Colonic mucosa (tissue), 4 donors: ENCODE results near the gene MATN4. TPM values are rescaled to one million over a fixed set of nuclear protein-coding genes. Genes with fewer than 3 reads are reported as not detected.

ENCODE experiments used
- DNase-seq: peaks from one replicate; pipeline ENCODE4 v3.0.0-alpha.2; 2020
- H3K27ac ChIP-seq: fragments of 200-600 bp; one replicate; pipeline ENCODE4 v1.8.0; 2021
- H3K27me3 ChIP-seq: fragments of 200-600 bp; one replicate; pipeline ENCODE4 v1.8.0; 2021
- H3K36me3 ChIP-seq: fragments of 200-600 bp; one replicate; pipeline ENCODE4 v1.8.0; 2021
- H3K4me1 ChIP-seq: fragments of 200-600 bp; one replicate; pipeline ENCODE4 v1.8.0; 2021; ENCODE audit warnings: mild to moderate bottlenecking
- H3K4me3 ChIP-seq: fragments of 200-600 bp; one replicate; pipeline ENCODE4 v1.8.0; 2021
- H3K9ac ChIP-seq, 2 donors: one replicate each; pipeline ENCODE4 v1.7.0; 2013; ENCODE audit warnings: control low read depth in 2 of 2, low read depth in 2 of 2, low read length in 2 of 2
- H3K9me3 ChIP-seq: fragments of 200-600 bp; one replicate; pipeline ENCODE4 v1.8.0; 2021
- CTCF ChIP-seq: fragments of 200-600 bp; IDR thresholded peaks from one replicate; pipeline ENCODE4 v1.8.0; 2022; ENCODE audit warnings: antibody characterized with exemption, mild to moderate bottlenecking
- intact Hi-C: fragments of 100-400 bp; cut with DNase I; formaldehyde crosslinking; loops from one replicate; pipeline ENCODE4 v1.14.1; 2022
- total RNA-seq, 2 donors: library from RNA; stranded (reverse); fragmentation: NEBNext Ultra II Directional in 1 of 2; extraction: Animal tissue kit (Norgen Biotek cat#: 25700) in 1 of 2; gene quantifications; one replicate each; pipeline ENCODE4 v1.2.1, GENCODE V29; 2021
- donor health status: healthy.
- donor health status: DM: no; HTN: no; CAD: no.
- donor health status: DM: no; HTN: no; CAD: no.

Gene MATN4
- total RNA-seq, 2 donors from 2014 or later = 0.47 TPM; not detected in 1

DNA sequence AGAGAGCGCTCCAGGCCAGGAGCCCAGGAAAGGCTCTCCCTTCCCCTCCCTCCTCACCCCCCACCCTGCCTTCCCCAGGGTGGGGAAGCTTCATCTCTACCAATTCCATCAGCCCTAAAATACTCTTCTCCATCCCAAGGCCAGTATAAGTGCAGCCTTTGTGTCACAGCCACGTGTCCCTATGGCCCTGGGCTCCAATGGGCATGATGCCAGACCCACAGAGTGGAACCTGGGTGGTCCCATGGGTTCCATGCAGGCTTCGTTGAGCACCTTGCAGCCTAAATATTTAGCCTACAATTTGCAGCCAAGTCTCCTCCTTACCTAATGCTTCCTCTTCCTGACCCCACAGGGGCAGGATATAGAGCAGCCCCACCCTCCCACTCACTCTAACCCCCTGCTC, 976 bp upstream of the MATN4 start:
- Histone ChIP-seq H3K9me3 (no peaks in the 10 kb centered on the region), H3K9ac (no peak overlapping the region), H3K4me1 (no peaks in the 10 kb centered on the region), H3K27me3 (peaks cover 17% of the 10 kb centered on the region), H3K27ac (no peak overlapping the region), H3K4me3 (no peak overlapping the region), H3K36me3 (no peaks in the 10 kb centered on the region)
- TF ChIP-seq CTCF = no peak
- no peak for DNase-seq
- intact Hi-C loops = no loop called here

DNA sequence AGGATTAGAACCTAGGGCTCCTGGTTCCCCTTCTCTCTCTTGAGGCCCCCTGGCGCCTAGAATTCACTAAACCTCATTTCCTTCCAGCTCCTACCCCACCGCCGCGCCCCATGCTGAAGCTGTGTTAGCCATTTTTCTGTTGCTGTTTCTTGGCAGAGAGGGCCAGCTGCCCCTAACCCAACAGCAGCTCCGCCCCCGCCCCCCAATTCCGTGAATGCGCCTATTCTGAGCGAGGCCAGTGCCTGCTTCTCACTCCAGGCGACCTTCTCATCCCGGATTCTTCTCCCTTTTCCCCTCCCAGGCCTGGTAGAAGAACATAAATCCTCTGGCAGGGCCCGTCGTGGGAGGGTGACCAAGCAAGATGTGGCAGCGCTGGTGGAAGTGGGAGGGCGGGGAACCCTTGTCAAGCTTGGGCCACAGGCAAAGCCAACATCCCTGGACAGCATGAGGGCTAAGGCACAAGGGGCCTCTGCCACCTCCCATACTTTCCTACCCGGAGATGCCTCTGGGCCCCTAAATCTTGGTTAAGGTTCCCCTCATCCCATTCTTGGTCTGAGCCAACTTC, 941 bp downstream of the MATN4 start:
- Histone ChIP-seq H3K9me3 (no peaks in the 10 kb centered on the region), H3K9ac (no peak overlapping the region), H3K36me3 (no peaks in the 10 kb centered on the region), H3K27me3 (peaks cover 14% of the 10 kb centered on the region), H3K27ac (no peak overlapping the region), H3K4me3 (no peak overlapping the region), H3K4me1 (no peaks in the 10 kb centered on the region)
- TF ChIP-seq CTCF = no peak
- DNase-seq = no peak
- intact Hi-C loops = no loop called here

GRCh38 chr20:45306431-45306982, 1.6 kb downstream of the MATN4 start, which contains the start of gene RBPJL:
TSS of gene RBPJL (plus strand) at chr20:45306840. CDS start at chr20:45306923, 83 bp downstream.
- H3K9ac ChIP-seq = no peak within 1 kb of the TSS
- no peak within 1 kb of the TSS for H3K27ac ChIP-seq
- peak; percentile 82 for TF ChIP-seq CTCF
- DNase-seq = no peak
- no peaks in the 10 kb centered on the region for H3K4me1 ChIP-seq
- H3K9me3 ChIP-seq = no peaks in the 10 kb centered on the region
- H3K27me3 ChIP-seq = peaks cover 7% of the 10 kb centered on the region
- H3K4me3 ChIP-seq = no peak within 1 kb of the TSS
- intact Hi-C loops = no loop called here
- no peaks in the 10 kb centered on the region for H3K36me3 ChIP-seq

DNA sequence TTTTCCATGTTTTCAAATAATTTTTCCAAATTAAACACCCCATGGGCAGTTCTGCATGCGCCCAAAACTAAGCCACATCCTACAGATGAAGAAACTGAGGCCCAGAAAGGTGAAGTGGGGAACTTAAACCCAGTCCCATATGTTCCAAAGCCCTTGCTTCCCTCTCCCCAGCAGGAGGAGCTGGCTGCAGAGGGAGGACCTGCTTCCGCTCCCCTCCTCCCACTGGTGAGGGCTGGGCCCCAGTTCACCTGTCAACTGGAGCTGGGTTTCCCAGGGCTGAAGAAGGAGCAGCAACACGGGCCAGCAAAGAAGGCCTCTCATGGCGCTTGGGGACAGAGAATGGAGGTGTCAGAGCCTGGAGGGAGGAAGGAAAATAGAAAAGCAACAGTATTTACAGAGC, 2.8 kb downstream of the MATN4 start:
- DNase-seq = no peak
- H3K27ac ChIP-seq = no peak overlapping the region
- no peak for TF ChIP-seq CTCF
- H3K4me3 ChIP-seq = no peak overlapping the region
- H3K4me1 ChIP-seq = no peaks in the 10 kb centered on the region
- intact Hi-C loops = no loop called here
- no peaks in the 10 kb centered on the region for H3K9me3 ChIP-seq
- no peaks in the 10 kb centered on the region for H3K36me3 ChIP-seq
- peaks cover 6% of the 10 kb centered on the region for H3K27me3 ChIP-seq
- H3K9ac ChIP-seq = no peak overlapping the region

DNA sequence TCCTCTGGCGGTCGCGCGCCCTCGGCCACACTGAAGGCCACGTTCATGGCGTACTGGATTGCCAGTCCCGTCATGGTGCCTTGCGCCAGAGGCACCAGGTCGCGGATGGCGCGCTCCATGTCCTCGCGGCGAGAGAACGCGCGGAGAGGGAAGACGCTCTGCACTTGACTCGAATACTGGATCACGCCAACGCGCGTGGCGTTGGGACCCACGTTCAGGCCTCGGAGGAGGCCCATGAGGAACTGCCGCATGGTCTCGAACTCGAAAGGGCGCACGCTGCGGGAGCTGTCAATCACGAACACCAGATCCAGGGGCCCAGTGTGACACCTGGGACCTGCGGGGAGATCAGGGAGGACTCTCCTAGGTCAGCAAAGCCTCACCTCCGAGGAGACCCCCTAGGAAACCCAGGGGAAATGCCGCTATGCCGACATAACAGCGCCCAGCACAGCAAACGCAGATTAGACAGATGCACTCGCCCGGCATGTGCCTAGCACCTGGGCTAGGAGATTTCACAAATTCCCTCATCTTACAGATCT, 3.6 kb downstream of the MATN4 start:
- peaks cover 6% of the 10 kb centered on the region for H3K27me3 ChIP-seq

More for the DNA sequence above, 3.6 kb downstream of the MATN4 start:
- no peak for DNase-seq
- no peaks in the 10 kb centered on the region for H3K4me1 ChIP-seq
- no peak overlapping the region for H3K27ac ChIP-seq
- no peaks in the 10 kb centered on the region for H3K9me3 ChIP-seq
- intact Hi-C loops = no loop called here
- no peak for TF ChIP-seq CTCF
- no peak overlapping the region for H3K9ac ChIP-seq
- H3K36me3 ChIP-seq = no peaks in the 10 kb centered on the region
- H3K4me3 ChIP-seq = no peak overlapping the region
